ENCODE measurements around the gene TAF6. TPM values are rescaled to one million over a fixed set of nuclear protein-coding genes. Genes with fewer than 3 reads are reported as not detected.

Gene TAF6
- total and polyA plus RNA-seq, 2 experiments from 2014 or later = 56.3 to 141 TPM

DNA sequence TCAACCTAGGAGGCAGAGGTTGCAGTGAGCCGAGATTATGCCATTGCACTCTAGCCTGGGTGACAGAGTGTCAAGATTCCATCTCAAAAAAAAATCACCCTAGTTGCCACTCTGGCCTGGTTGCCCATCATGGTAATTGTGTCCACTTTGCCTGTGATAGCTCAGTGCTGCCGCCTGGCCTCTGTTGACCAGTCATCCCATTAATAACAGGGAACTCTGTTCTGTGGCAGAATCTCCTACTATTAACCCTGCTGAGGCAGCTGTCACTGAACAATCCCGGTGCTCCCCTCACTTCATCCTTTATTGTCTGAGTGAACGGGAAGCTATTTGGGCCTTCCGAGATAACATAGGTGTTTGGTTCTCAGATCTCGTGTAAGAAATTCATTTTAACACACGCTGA is 52.2 kb downstream of the TAF6 start (continued):
- TF ChIP-seq EZH2 (IDR thresholded peaks at IDR 0.05; ENCODE audit: low read depth, unreplicated experiment) (no peak), ZNF114 (CRISPR knock-in tag; IDR thresholded peaks at IDR 0.05) (no peak)

DNA sequence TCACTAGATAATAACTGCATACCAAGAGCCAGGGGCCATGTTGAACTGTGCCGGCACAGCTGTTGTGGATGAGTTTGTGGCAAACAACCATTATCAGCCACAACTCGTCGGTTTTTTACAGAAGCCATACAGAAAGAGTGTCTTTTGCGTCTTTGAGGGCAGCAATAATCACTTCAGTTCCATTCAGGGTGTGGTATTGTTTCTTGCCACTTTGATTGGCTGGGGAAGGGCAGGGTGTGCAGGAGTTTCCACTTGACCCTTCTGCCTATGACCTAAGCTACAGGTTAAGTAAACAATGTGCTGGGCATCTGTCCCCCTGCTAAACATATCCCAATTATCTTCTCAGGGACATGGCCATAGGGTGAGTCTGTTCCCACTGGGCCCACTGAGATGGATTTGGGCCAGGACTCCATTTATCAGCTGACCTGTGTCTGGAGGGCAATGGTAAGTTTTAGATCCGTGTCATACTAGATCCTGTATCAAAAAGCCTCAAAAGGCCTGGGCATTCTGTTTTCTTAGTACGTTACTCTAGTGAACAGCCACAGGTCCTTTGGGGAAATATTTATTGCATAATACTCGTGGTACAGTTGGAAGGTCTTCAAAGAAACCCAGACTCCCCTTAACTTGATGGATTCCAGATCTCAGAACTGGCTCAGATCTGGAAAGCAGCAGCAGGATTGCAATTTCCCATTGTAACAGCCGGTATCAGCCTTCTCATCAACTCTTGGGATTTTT is 53.5 kb downstream of the TAF6 start:
- no peak overlapping the region for H3K4me3 Mint-ChIP-seq
- no peak overlapping the region for H2AFZ ChIP-seq
- H3K79me2 ChIP-seq (replicated peaks; ENCODE audit: insufficient read depth) = peaks cover 4% of the 10 kb centered on the region; the same call in 1 of the 2 replicates
- H3K27ac Mint-ChIP-seq = no peak overlapping the region
- DNase-seq (ENCODE audit: low spot score) (no peak), ATAC-seq (no peak)
- H3K27ac ChIP-seq (ENCODE audit: low read depth) = no peak overlapping the region
- peaks cover 17% of the 10 kb centered on the region for H3K27me3 Mint-ChIP-seq (ENCODE audit: insufficient read depth, low read depth, poor library complexity)
- H3K36me3 Mint-ChIP-seq (ENCODE audit: low read depth) = peaks cover 90% of the 10 kb centered on the region
- 0 out of 2 replicates have a peak, but pooled peaks cover 3% of the 10 kb centered on the region for H3K27me3 ChIP-seq (ENCODE audit: insufficient read depth)
- H3K4me1 Mint-ChIP-seq = no peaks in the 10 kb centered on the region
- H3K4me1 ChIP-seq (ENCODE audit: insufficient read depth) = no peaks in the 10 kb centered on the region
- TF ChIP-seq POLR2AphosphoS5 (IDR thresholded peaks at IDR 0.05; ENCODE audit: low read depth) = 0 out of 2 replicates have a peak, but pooled peaks have one; percentile 31
- TF ChIP-seq, protein P1, sequence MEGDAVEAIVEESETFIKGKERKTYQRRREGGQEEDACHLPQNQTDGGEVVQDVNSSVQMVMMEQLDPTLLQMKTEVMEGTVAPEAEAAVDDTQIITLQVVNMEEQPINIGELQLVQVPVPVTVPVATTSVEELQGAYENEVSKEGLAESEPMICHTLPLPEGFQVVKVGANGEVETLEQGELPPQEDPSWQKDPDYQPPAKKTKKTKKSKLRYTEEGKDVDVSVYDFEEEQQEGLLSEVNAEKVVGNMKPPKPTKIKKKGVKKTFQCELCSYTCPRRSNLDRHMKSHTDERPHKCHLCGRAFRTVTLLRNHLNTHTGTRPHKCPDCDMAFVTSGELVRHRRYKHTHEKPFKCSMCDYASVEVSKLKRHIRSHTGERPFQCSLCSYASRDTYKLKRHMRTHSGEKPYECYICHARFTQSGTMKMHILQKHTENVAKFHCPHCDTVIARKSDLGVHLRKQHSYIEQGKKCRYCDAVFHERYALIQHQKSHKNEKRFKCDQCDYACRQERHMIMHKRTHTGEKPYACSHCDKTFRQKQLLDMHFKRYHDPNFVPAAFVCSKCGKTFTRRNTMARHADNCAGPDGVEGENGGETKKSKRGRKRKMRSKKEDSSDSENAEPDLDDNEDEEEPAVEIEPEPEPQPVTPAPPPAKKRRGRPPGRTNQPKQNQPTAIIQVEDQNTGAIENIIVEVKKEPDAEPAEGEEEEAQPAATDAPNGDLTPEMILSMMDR (conservative IDR thresholded peaks at IDR 0.05; ENCODE audit: low read depth in 2 of 2) = no peak
- H4K20me1 ChIP-seq (replicated peaks; ENCODE audit: insufficient read depth) = peaks cover 6% of the 10 kb centered on the region
- no peaks in the 10 kb centered on the region for H3K9me2 ChIP-seq (ENCODE audit: insufficient read depth)
- peaks cover 24% of the 10 kb centered on the region for H3K9me3 Mint-ChIP-seq
- peaks cover 28% of the 10 kb centered on the region for H3K36me3 ChIP-seq (ENCODE audit: insufficient read depth)
- no peak overlapping the region for H3K4me3 ChIP-seq
- peaks cover 27% of the 10 kb centered on the region for H3F3A ChIP-seq (replicated peaks; ENCODE audit: low read depth)
- H3K4me2 ChIP-seq = no peak overlapping the region

DNA sequence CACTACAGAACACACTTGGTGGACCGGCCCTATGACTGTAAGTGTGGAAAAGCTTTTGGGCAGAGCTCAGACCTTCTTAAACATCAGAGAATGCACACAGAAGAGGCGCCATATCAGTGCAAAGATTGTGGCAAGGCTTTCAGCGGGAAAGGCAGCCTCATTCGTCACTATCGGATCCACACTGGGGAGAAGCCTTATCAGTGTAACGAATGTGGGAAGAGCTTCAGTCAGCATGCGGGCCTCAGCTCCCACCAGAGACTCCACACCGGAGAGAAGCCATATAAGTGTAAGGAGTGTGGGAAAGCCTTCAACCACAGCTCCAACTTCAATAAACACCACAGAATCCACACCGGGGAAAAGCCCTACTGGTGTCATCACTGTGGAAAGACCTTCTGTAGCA is 55.0 kb downstream of the TAF6 start:
- no peaks in the 10 kb centered on the region for H3K4me1 Mint-ChIP-seq
- Histone ChIP-seq H3K27ac (ENCODE audit: low read depth) (no peak overlapping the region), H3K4me1 (ENCODE audit: insufficient read depth) (no peaks in the 10 kb centered on the region), H3K36me3 (ENCODE audit: insufficient read depth) (peaks cover 21% of the 10 kb centered on the region), H3K4me3 (no peak overlapping the region), H4K20me1 (replicated peaks; ENCODE audit: insufficient read depth) (peaks cover 6% of the 10 kb centered on the region), H3K79me2 (replicated peaks; ENCODE audit: insufficient read depth) (no peaks in the 10 kb centered on the region), H3F3A (replicated peaks; ENCODE audit: low read depth) (peaks cover 21% of the 10 kb centered on the region), H3K9me2 (ENCODE audit: insufficient read depth) (no peaks in the 10 kb centered on the region), H2AFZ (no peak overlapping the region), H3K4me2 (no peak overlapping the region), H3K27me3 (ENCODE audit: insufficient read depth) (no peaks in the 10 kb centered on the region)
- peaks cover 9% of the 10 kb centered on the region; the same call in 1 of the 3 replicates for H3K9me3 Mint-ChIP-seq
- peaks cover 9% of the 10 kb centered on the region for H3K27me3 Mint-ChIP-seq (ENCODE audit: insufficient read depth, low read depth, poor library complexity)
- H3K27ac Mint-ChIP-seq = no peak overlapping the region; the same call in 1 of the 2 replicates
- no peak overlapping the region for H3K4me3 Mint-ChIP-seq
- no peak for DNase-seq (ENCODE audit: low spot score)
- peaks cover 86% of the 10 kb centered on the region for H3K36me3 Mint-ChIP-seq (ENCODE audit: low read depth)
- no peak for ATAC-seq
- no peak for TF ChIP-seq EZH2phosphoT487 (IDR thresholded peaks at IDR 0.05; ENCODE audit: unreplicated experiment)
- TF ChIP-seq ZNF331 (CRISPR knock-in tag; IDR thresholded peaks at IDR 0.05; ENCODE audit: low read depth) = no peak
- TF ChIP-seq, protein P2, sequence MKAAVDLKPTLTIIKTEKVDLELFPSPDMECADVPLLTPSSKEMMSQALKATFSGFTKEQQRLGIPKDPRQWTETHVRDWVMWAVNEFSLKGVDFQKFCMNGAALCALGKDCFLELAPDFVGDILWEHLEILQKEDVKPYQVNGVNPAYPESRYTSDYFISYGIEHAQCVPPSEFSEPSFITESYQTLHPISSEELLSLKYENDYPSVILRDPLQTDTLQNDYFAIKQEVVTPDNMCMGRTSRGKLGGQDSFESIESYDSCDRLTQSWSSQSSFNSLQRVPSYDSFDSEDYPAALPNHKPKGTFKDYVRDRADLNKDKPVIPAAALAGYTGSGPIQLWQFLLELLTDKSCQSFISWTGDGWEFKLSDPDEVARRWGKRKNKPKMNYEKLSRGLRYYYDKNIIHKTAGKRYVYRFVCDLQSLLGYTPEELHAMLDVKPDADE (IDR thresholded peaks at IDR 0.05) = no peak
- TF ChIP-seq, protein P1 (conservative IDR thresholded peaks at IDR 0.05; ENCODE audit: low read depth in 2 of 2) = no peak
